Rectal smooth muscle tissue (tissue), 1 donor: ENCODE data around the gene GNAT1.

Source experiments
- H3K27ac ChIP-seq: one replicate; pipeline ENCODE4 v1.7.0; 2013; ENCODE audit warnings: low read depth, low read length, inconsistent platforms
- H3K27me3 ChIP-seq: one replicate; pipeline ENCODE4 v1.7.0; 2013; ENCODE audit warnings: low read length; ENCODE audit not compliant: control insufficient read depth, insufficient read depth
- H3K36me3 ChIP-seq: one replicate; pipeline ENCODE4 v1.7.0; 2013; ENCODE audit warnings: low read length; ENCODE audit not compliant: control insufficient read depth, insufficient read depth
- H3K4me1 ChIP-seq: one replicate; pipeline ENCODE4 v1.7.0; 2013; ENCODE audit warnings: low read length; ENCODE audit not compliant: control insufficient read depth, insufficient read depth
- H3K4me3 ChIP-seq: one replicate; pipeline ENCODE4 v1.7.0; 2013; ENCODE audit warnings: low read length
- H3K9ac ChIP-seq: one replicate; pipeline ENCODE4 v1.7.0; 2013; ENCODE audit warnings: low read length

GNAT1 gene

DNA sequence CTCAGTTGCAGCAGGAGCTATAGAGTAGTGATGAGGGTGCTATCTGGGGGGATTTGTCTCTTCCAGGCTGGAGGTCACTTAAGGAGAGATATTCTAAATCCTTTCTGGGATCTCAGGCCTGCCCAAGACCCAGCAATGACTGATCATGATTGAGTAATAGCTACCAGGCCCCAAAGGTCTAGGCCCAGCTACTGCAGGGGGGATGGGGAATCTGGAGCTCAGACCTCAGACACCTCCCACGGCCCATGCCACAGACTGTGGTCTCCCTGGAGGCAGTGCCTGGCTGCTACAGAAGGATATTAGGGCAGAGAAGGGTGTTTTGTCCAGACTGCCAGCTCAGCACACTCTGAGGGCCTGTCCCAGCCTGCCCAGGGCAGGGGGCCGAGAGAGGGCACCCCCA lies 20.5 kb downstream of the GNAT1 start:
- H3K9ac ChIP-seq: no peak overlapping the region
- no peak overlapping the region for H3K27ac ChIP-seq
- no peaks in the 10 kb centered on the region for H3K4me1 ChIP-seq
- H3K36me3 ChIP-seq: no peaks in the 10 kb centered on the region
- no peak overlapping the region for H3K4me3 ChIP-seq
- H3K27me3 ChIP-seq: no peaks in the 10 kb centered on the region

DNA sequence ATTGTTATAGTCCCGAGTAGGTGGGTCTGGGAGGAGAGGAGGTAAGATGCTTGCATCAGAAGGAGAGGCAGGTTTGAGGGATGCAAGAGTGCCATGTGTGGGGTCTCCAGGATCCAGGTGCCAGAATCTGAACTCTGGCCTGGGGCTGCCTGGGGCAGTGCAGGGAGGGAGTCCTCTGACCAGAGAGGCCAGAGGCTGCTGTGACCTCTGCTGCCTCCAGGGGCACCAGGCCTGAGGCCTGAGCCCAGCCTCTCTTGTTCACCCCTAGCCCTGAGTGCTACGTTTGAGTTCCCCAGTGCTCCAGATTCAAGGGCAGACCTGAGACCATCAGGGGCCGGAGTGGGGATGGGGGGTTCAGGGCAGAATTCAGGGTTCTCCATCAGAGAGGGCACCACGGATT lies 21.1 kb downstream of the GNAT1 start:
- Histone ChIP-seq H3K4me1 (no peaks in the 10 kb centered on the region), H3K36me3 (no peaks in the 10 kb centered on the region), H3K27ac (no peak overlapping the region), H3K9ac (no peak overlapping the region), H3K27me3 (no peaks in the 10 kb centered on the region), H3K4me3 (no peak overlapping the region)

DNA sequence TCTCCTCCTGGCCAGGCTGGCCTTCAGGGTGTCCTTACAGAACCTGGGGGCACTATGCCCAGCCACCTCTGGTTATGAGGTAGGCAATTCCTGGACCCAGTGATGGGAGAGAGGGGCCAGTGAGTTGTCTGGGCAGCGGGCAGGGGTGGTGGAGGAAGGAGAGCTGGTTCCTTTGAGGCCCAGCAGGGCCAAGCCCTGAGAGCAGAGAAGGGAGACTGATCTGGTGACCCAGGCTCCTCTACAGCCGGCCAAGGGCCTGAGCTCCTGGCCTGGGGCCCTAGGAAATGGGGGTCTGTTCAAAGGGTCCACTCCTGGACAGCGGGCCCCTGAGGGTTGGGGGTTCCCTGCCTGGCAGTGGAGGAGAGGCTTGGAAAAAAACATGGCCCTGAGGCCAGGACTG lies 21.6 kb downstream of the GNAT1 start:
- H3K36me3 ChIP-seq: no peaks in the 10 kb centered on the region
- no peaks in the 10 kb centered on the region for H3K4me1 ChIP-seq
- no peaks in the 10 kb centered on the region for H3K27me3 ChIP-seq
- no peak overlapping the region for H3K27ac ChIP-seq
- H3K4me3 ChIP-seq: no peak overlapping the region
- no peak overlapping the region for H3K9ac ChIP-seq

DNA sequence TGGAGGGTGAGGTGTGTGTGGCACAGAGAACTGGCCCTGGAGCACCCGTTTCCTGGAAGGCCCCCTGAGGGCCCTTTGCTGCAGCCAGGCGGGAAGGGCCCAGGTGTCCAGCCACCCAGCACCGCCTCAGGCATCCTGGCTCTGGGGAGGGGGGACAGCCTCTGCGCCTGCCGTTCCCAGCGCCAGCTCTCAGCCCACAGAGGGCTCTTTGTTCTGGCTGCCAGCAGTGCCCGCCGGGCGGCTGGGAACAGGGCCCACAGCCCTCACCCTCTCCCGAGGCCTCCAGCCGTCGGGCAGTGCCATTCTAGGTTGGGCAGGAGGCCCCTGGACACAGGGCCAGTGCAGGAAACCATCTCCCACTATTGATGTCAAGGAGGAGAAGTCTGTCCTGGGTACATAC lies 22.0 kb downstream of the GNAT1 start:
- no peaks in the 10 kb centered on the region for H3K27me3 ChIP-seq
- no peak overlapping the region for H3K27ac ChIP-seq
- H3K4me1 ChIP-seq: no peaks in the 10 kb centered on the region
- no peak overlapping the region for H3K9ac ChIP-seq
- H3K36me3 ChIP-seq: no peaks in the 10 kb centered on the region
- H3K4me3 ChIP-seq: no peak overlapping the region

DNA sequence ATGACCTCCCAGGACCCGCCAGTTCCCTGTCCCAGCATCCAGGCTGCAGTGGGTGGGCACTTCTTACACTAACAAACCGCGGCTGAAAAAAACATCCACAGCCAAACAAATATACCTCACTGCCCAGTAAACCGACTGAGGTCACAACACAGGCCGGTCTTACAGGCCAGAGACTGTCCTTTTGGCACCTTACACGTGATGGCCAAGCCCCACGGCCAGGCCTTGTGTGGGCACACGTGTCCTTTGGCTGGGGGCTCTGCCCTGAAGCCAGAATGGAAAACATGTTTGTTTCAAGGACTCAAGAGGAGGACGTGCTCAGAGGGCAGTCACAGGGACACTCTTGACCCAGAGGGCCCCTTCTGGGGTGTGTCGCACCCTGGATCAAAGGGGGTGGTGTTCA lies 23.4 kb downstream of the GNAT1 start:
- H3K4me3 ChIP-seq: no peak overlapping the region
- no peaks in the 10 kb centered on the region for H3K27me3 ChIP-seq
- no peak overlapping the region for H3K9ac ChIP-seq
- H3K36me3 ChIP-seq: no peaks in the 10 kb centered on the region
- H3K4me1 ChIP-seq: no peaks in the 10 kb centered on the region
- H3K27ac ChIP-seq: no peak overlapping the region

DNA sequence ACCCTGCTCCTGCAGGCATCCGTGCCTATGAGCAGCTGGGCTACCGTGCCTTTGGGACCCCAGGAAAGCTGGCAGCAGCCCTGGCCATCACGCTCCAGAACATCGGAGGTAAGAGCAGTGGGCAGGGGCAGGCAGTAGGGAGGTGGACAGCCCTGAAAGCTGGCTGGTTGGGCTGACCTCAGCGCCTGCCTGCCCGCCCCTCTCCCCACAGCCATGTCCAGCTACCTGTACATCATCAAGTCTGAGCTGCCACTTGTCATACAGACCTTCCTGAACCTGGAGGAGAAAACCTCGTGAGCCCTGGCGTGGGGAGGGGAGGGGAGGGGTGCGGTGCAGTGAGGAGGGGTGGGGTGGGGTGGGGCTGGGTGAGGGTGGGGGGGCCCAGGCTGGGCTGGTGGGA lies 24.1 kb downstream of the GNAT1 start:
- H3K36me3 ChIP-seq: no peaks in the 10 kb centered on the region
- H3K27ac ChIP-seq: no peak overlapping the region

DNA sequence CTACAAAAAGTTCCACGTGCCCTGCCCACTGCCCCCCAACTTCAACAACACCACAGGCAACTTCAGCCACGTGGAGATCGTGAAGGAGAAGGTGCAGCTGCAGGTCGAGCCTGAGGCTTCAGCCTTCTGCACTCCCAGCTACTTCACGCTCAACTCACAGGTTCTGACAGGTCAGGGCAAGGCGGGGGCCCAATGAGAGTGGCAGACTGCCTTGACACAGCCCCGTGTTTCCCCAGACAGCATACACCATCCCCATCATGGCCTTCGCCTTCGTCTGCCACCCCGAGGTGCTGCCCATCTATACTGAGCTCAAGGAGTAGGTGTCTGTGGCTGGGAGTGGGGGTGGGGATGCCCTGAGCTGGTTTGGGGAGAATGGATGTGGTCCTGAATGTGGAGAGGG lies 26.3 kb downstream of the GNAT1 start:
- no peaks in the 10 kb centered on the region for H3K4me1 ChIP-seq
- H3K36me3 ChIP-seq: no peaks in the 10 kb centered on the region
- no peak overlapping the region for H3K4me3 ChIP-seq
- H3K27ac ChIP-seq: no peak overlapping the region
- no peaks in the 10 kb centered on the region for H3K27me3 ChIP-seq
- H3K9ac ChIP-seq: no peak overlapping the region

More for the DNA sequence above, 24.1 kb downstream of the GNAT1 start:
- no peak overlapping the region for H3K4me3 ChIP-seq
- H3K9ac ChIP-seq: no peak overlapping the region
- no peaks in the 10 kb centered on the region for H3K27me3 ChIP-seq
- H3K4me1 ChIP-seq: no peaks in the 10 kb centered on the region

DNA sequence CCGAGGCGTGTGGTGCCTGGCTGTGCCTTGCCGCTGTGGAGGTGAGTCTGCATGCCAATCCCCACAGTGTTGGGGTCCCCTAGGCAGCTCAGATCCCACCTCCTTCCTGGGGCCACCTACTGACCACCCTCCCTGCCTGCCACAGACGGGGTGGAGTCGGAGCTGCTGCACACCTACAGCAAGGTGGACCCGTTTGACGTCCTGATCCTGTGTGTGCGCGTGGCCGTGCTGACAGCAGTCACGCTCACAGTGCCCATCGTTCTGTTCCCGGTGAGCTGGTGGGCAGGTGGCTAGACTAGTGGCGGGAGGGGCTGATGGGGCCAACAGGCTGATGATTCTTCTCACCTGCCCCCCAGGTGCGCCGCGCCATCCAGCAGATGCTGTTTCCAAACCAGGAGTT lies 27.0 kb downstream of the GNAT1 start:
- no peaks in the 10 kb centered on the region for H3K27me3 ChIP-seq
- H3K9ac ChIP-seq: no peak overlapping the region
- H3K4me1 ChIP-seq: no peaks in the 10 kb centered on the region
- H3K4me3 ChIP-seq: no peak overlapping the region
- H3K27ac ChIP-seq: no peak overlapping the region
- H3K36me3 ChIP-seq: no peaks in the 10 kb centered on the region

DNA sequence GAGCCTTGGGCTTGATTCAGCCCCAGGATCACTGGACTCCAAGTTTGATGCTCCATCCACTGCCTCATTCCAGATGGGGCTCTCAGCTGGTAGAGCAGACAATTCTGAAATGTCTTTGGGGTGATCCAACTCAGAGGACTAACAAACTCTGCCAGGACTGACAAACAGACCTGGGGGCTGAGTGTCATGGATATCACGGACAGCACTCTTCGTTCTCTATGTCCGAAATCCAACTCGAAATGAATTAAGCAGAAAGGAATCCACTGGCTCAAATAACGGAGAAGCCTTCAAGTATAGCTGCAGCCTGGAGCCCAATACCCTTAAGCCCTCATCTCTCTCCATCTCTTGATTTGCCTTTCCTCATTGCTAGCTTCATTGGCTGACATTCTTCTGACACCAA lies 27.9 kb downstream of the GNAT1 start:
- Histone ChIP-seq H3K36me3 (no peaks in the 10 kb centered on the region), H3K9ac (no peak overlapping the region), H3K4me3 (no peak overlapping the region), H3K27ac (no peak overlapping the region), H3K4me1 (no peaks in the 10 kb centered on the region), H3K27me3 (no peaks in the 10 kb centered on the region)

DNA sequence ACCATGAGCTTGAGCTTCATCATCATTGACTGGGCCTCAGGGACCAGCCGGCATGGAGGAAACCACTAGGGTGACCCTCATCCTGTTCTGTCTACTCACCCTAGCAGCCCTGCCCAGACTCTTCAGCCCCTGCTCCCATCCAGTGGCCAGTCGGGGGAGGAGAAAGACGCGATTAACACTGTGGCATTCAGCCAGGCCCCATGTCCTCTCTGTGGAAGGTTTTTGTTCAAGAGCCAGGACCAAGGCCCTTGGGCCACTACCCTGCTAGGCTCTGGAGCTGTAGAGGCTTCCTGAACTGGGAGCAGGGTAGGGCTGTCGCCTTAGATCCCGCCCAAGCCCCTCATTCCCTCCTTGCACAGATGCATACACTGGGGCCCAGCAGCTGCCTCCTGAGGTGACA lies 28.7 kb downstream of the GNAT1 start:
- Histone ChIP-seq H3K9ac (no peak overlapping the region), H3K4me1 (no peaks in the 10 kb centered on the region), H3K36me3 (no peaks in the 10 kb centered on the region), H3K27ac (no peak overlapping the region), H3K27me3 (no peaks in the 10 kb centered on the region), H3K4me3 (no peak overlapping the region)

DNA sequence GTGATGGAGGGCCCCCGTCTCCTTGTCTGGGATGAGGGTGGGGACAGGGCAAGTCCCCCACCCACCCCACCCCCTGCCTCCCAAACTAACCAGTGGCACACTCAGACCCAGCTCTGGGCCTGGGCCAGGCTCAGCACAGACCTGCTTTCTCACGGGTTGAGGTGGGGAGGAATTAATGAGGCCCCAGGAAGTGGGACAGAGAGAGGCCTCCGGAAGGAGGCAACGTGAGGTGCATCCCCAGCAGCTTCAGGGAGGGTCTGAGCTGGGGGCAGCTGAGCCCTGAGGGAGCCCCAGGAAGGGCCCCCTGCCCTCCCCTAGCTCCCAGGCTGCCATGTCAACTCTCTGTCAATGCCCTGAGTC lies 29.6 kb downstream of the GNAT1 start:
- Histone ChIP-seq H3K36me3 (no peaks in the 10 kb centered on the region), H3K27me3 (no peaks in the 10 kb centered on the region), H3K4me3 (no peak overlapping the region), H3K9ac (no peak overlapping the region), H3K27ac (no peak overlapping the region), H3K4me1 (no peaks in the 10 kb centered on the region)

DNA sequence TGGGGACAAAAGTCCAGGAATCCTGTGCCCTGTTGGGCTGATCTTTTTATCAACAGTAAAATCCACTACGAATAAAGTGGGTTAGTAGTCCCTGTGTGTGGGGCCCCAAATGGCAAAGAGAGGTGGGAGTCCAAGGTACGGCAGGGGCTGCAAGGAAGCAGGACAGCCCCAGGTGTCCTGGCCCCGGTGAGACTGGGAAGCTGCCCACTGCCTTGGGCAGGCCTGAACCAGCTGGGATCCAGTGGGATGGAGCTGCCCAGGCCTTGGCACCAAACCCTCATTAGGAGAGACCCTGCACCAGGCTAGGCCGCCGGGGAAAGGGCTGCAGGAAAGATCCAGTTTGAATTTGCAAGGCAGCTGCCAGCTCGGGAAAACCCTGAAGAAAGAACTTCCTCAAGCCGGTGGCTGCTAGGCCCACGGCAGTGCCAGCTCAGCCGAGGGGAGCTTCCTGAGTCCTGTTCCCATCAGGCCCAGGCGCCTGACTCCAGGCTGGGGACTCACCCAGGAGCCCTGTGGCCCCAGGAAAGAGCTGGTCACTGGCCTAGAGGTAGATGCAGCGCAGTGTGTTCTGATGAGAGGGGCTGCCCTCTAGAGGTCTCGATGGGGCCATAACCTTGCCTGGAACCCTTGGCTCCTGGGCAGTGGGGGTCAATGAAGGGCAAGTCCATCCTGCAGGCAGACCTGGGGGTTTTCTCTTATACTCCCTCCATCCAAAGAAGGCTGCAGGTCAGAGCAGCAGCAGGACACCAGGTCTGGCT lies 30.2 kb downstream of the GNAT1 start:
- no peaks in the 10 kb centered on the region for H3K27me3 ChIP-seq
- H3K4me1 ChIP-seq: peaks cover 3% of the 10 kb centered on the region
- H3K36me3 ChIP-seq: no peaks in the 10 kb centered on the region
- H3K27ac ChIP-seq: no peak overlapping the region
- no peak overlapping the region for H3K9ac ChIP-seq
- H3K4me3 ChIP-seq: no peak overlapping the region

DNA sequence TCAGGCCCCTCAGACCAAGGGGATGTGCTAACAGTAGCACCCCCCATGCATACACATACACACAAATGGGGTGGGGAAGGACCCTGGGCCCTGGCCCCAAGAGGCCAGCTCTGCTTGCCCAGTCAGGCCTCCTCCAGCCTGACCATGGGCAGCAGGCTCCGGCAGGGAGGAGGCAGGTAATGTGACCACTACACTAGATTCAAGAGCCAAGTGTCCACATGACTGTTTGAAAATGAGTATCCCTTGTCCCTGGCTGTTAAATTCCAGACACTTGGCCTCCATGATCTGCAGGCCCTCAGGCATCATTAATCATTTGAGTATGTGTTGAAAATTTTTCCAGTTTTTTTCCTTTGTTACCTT lies 30.7 kb downstream of the GNAT1 start:
- no peaks in the 10 kb centered on the region for H3K27me3 ChIP-seq
- H3K27ac ChIP-seq: no peak overlapping the region
- H3K4me1 ChIP-seq: peaks cover 3% of the 10 kb centered on the region
- no peak overlapping the region for H3K9ac ChIP-seq
- no peak overlapping the region for H3K4me3 ChIP-seq
- H3K36me3 ChIP-seq: no peaks in the 10 kb centered on the region
